Right ventricle myocardium inferior (tissue), 1 donor: ENCODE results near the gene NCAPH2. TPM values are rescaled to one million over a fixed set of nuclear protein-coding genes. Genes with fewer than 3 reads are reported as not detected.

Experiments used
- ATAC-seq: fragments of 200-7000 bp; cut with Tn5 transposase; one replicate; pipeline ENCODE4 v1.9.1; 2020; ENCODE audit warnings: mild to moderate bottlenecking, moderate library complexity
- DNase-seq: peaks from one replicate; pipeline ENCODE4 v3.0.0; 2021; ENCODE audit errors: missing footprints
- intact Hi-C: fragments of 100-400 bp; cut with DNase I; formaldehyde crosslinking; loops from one replicate; pipeline ENCODE4 v1.11.0; 2022
- total RNA-seq: library from RNA; stranded (reverse); fragmentation: NEBNext Ultra II Directional; extraction: Animal tissue kit (Norgen Biotek cat#: 25700); gene quantifications from one replicate; pipeline ENCODE4 v1.2.1, GENCODE V29; 2021
- donor health status: DM: no; HTN: yes; CAD: no; lungs with severe emphysema.

NCAPH2 gene
- total RNA-seq, 1 donor from 2014 or later: 26.7 TPM

- no peak for ATAC-seq
- no peak for DNase-seq
Measured at GRCh38 chr22:50473088-50473487, 34.9 kb upstream of the NCAPH2 start.

GRCh38 chr22:50473855-50474671, 34.0 kb upstream of the NCAPH2 start:
- ATAC-seq: no peak
- intact Hi-C loops: no loop called here
- no peak for DNase-seq

More at GRCh38 chr22:50473088-50473487, 34.9 kb upstream of the NCAPH2 start:
- intact Hi-C loops: no loop called here

GRCh38 chr22:50474710-50475651, 33.0 kb upstream of the NCAPH2 start, which contains the start of gene SBF1:
Gene SBF1 (minus strand): TSS chr22:50475035. CDS start chr22:50474840, 195 bp downstream.
- peak; percentile 99 for ATAC-seq
- intact Hi-C loops: no loop called here
- DNase-seq: peak; percentile 95

- intact Hi-C loops: no loop called here
- DNase-seq (no peak), ATAC-seq (no peak)
Measured at GRCh38 chr22:50475652-50476002, 32.4 kb upstream of the NCAPH2 start.

GRCh38 chr22:50476868-50477267, 31.2 kb upstream of the NCAPH2 start:
- DNase-seq: no peak
- ATAC-seq: no peak
- intact Hi-C loops: no loop called here

- DNase-seq (no peak), ATAC-seq (no peak)
- intact Hi-C loops: no loop called here
Measured at GRCh38 chr22:50477923-50478322, 30.1 kb upstream of the NCAPH2 start.

- ATAC-seq: no peak
- DNase-seq: no peak
Measured at GRCh38 chr22:50479721-50480120, 28.3 kb upstream of the NCAPH2 start.

GRCh38 chr22:50481045-50481439, 27.0 kb upstream of the NCAPH2 start:
- ATAC-seq (no peak), DNase-seq (no peak)
- intact Hi-C loops: no loop called here

More at GRCh38 chr22:50479721-50480120, 28.3 kb upstream of the NCAPH2 start:
- intact Hi-C loops: no loop called here

GRCh38 chr22:50481440-50482106, 26.5 kb upstream of the NCAPH2 start, which contains the start of gene ADM2:
Gene ADM2 (plus strand): TSS chr22:50481543. CDS start chr22:50481848, 305 bp downstream.
- DNase-seq (no peak), ATAC-seq (peak; percentile 23)

GRCh38 chr22:50482107-50483074, 25.6 kb upstream of the NCAPH2 start:
- ATAC-seq: no peak
- intact Hi-C loops: no loop called here

More at GRCh38 chr22:50481440-50482106, 26.5 kb upstream of the NCAPH2 start, which contains the start of gene ADM2:
- intact Hi-C loops: no loop called here

GRCh38 chr22:50483106-50483505, 24.9 kb upstream of the NCAPH2 start:
- intact Hi-C loops: no loop called here
- ATAC-seq (no peak), DNase-seq (no peak)

More at GRCh38 chr22:50482107-50483074, 25.6 kb upstream of the NCAPH2 start:
- no peak for DNase-seq

GRCh38 chr22:50483556-50483955, 24.5 kb upstream of the NCAPH2 start:
- DNase-seq: no peak
- no peak for ATAC-seq
- intact Hi-C loops: no loop called here

- no peak for ATAC-seq
- intact Hi-C loops: no loop called here
- DNase-seq: no peak
Measured at GRCh38 chr22:50483977-50484853, 23.8 kb upstream of the NCAPH2 start.

GRCh38 chr22:50485221-50486131, 22.5 kb upstream of the NCAPH2 start:
- no peak for ATAC-seq
- no peak for DNase-seq
- intact Hi-C loops: no loop called here

GRCh38 chr22:50486561-50487289, 21.3 kb upstream of the NCAPH2 start, which contains the start of gene MIOX:
Gene MIOX (plus strand): TSS chr22:50486859. CDS start chr22:50486898, 39 bp downstream.
- no peak for ATAC-seq
- intact Hi-C loops: no loop called here
- no peak for DNase-seq
